Left ventricle myocardium inferior (tissue), 1 donor: ENCODE measurements around the gene FERMT2. TPM values are rescaled to one million over a fixed set of nuclear protein-coding genes. Genes with fewer than 3 reads are reported as not detected.

ENCODE experiments used
- DNase-seq: peaks from one replicate; pipeline ENCODE4 v3.0.0-alpha.2; 2020
- H3K27ac ChIP-seq: fragments of 200-600 bp; replicated peaks from 2 replicates; pipeline ENCODE4 v1.8.0; 2021
- H3K27me3 ChIP-seq: fragments of 200-600 bp; 2 replicates; pipeline ENCODE4 v1.8.0; 2021; ENCODE audit warnings: low read depth
- H3K36me3 ChIP-seq: fragments of 200-600 bp; 2 replicates; pipeline ENCODE4 v1.8.0; 2021
- H3K4me1 ChIP-seq: fragments of 200-600 bp; 2 replicates; pipeline ENCODE4 v1.8.0; 2021
- H3K4me3 ChIP-seq: fragments of 200-600 bp; 2 replicates; pipeline ENCODE4 v1.8.0; 2021; ENCODE audit warnings: mild to moderate bottlenecking, moderate library complexity
- H3K9me3 ChIP-seq: fragments of 200-600 bp; replicated peaks from 2 replicates; pipeline ENCODE4 v1.8.0; 2021
- CTCF ChIP-seq: fragments of 200-600 bp; IDR thresholded peaks from 2 replicates; pipeline ENCODE4 v1.8.0; 2021; ENCODE audit warnings: antibody characterized with exemption, mild to moderate bottlenecking, borderline replicate concordance
- intact Hi-C: fragments of 100-400 bp; cut with micrococcal nuclease; formaldehyde crosslinking; loops from one replicate; pipeline ENCODE4 v1.11.0; 2022
- total RNA-seq: library from RNA; stranded (reverse); fragmentation: NEBNext Ultra II Directional; extraction: Animal tissue kit (Norgen Biotek cat#: 25700); gene quantifications from one replicate; pipeline ENCODE4 v1.2.1, GENCODE V29; 2021
- donor health status: DM: no; HTN: yes; CAD: no; lungs with severe emphysema.

Gene FERMT2
- total RNA-seq, 1 donor from 2014 or later: 91.9 TPM

- Histone ChIP-seq H3K9me3 (no peaks in the 10 kb centered on the region), H3K36me3 (peaks cover 38% of the 10 kb centered on the region), H3K27ac (peak overlapping the region; percentile 61), H3K4me3 (no peak overlapping the region), H3K27me3 (no peaks in the 10 kb centered on the region), H3K4me1 (peaks cover 22% of the 10 kb centered on the region)
- intact Hi-C loops: no loop called here
- no peak for TF ChIP-seq CTCF
- DNase-seq: no peak
Measured at GRCh38 chr14:52853522-52853854, 97.4 kb downstream of the FERMT2 start.

GRCh38 chr14:52852810-52853521 is 97.9 kb downstream of the FERMT2 start:
- Histone ChIP-seq H3K36me3 (peaks cover 33% of the 10 kb centered on the region), H3K4me1 (peaks cover 20% of the 10 kb centered on the region), H3K27me3 (no peaks in the 10 kb centered on the region), H3K4me3 (no peak overlapping the region), H3K9me3 (no peaks in the 10 kb centered on the region), H3K27ac (peak overlapping the region; percentile 61)
- intact Hi-C loops: no loop called here
- no peak for DNase-seq
- no peak for TF ChIP-seq CTCF

- DNase-seq: no peak
- Histone ChIP-seq H3K27me3 (no peaks in the 10 kb centered on the region), H3K27ac (no peak overlapping the region), H3K9me3 (no peaks in the 10 kb centered on the region), H3K36me3 (peaks cover 11% of the 10 kb centered on the region), H3K4me1 (peaks cover 27% of the 10 kb centered on the region), H3K4me3 (no peak overlapping the region)
- intact Hi-C loops: no loop called here
- no peak for TF ChIP-seq CTCF
Measured at GRCh38 chr14:52850451-52850909, 100.4 kb downstream of the FERMT2 start.

- Histone ChIP-seq H3K9me3 (no peaks in the 10 kb centered on the region), H3K4me3 (no peak overlapping the region), H3K36me3 (no peaks in the 10 kb centered on the region), H3K4me1 (peaks cover 38% of the 10 kb centered on the region), H3K27ac (peak overlapping the region; percentile 22), H3K27me3 (no peaks in the 10 kb centered on the region)
- no peak for DNase-seq
- no peak for TF ChIP-seq CTCF
- intact Hi-C loops: no loop called here
Measured at GRCh38 chr14:52848626-52849025, 102.2 kb downstream of the FERMT2 start.

GRCh38 chr14:52846591-52846990 is 104.3 kb downstream of the FERMT2 start:
- Histone ChIP-seq H3K4me3 (no peak overlapping the region), H3K36me3 (no peaks in the 10 kb centered on the region), H3K27me3 (no peaks in the 10 kb centered on the region), H3K27ac (peak overlapping the region; percentile 57), H3K4me1 (peaks cover 26% of the 10 kb centered on the region), H3K9me3 (no peaks in the 10 kb centered on the region)
- TF ChIP-seq CTCF: no peak
- intact Hi-C loops: no loop called here
- DNase-seq: no peak
